ENCODE measurements around the gene CALU.

DNA sequence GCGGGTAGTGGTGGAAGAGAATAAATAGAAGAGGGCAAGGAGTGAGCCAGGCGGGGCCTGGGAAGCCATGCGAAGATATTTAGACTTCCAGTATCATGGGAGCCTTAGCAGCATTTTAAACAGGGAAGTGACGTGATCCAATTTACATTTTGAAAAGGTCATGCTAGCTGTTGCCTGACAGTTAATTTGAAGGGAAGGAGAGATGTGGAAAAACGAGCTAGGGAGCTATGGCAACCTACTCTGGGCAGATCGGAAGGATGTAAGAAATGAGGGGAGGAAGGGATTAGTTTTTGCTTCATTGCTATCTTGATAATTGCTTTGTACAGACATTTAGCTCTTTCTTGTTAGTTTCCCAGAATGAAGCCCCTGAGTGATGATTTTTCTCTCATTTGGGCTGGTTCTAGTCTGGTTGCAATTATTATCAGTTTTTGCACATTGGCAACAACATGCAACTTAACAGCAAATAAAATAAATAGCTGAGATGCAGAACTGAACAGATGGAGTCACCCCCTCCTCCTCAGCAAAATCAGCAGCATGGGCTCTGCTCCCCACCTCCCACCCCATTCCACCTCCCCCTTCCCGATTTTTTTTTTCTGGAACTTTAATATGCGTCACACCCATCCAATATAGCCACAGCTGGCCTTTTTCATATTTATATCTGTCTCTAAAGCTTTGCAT is 13.0 kb upstream of the CALU start:
- TF ChIP-seq, protein P1, sequence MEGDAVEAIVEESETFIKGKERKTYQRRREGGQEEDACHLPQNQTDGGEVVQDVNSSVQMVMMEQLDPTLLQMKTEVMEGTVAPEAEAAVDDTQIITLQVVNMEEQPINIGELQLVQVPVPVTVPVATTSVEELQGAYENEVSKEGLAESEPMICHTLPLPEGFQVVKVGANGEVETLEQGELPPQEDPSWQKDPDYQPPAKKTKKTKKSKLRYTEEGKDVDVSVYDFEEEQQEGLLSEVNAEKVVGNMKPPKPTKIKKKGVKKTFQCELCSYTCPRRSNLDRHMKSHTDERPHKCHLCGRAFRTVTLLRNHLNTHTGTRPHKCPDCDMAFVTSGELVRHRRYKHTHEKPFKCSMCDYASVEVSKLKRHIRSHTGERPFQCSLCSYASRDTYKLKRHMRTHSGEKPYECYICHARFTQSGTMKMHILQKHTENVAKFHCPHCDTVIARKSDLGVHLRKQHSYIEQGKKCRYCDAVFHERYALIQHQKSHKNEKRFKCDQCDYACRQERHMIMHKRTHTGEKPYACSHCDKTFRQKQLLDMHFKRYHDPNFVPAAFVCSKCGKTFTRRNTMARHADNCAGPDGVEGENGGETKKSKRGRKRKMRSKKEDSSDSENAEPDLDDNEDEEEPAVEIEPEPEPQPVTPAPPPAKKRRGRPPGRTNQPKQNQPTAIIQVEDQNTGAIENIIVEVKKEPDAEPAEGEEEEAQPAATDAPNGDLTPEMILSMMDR (tag by site-specific recombination; IDR thresholded peaks at IDR 0.05), result no peak
- TF ChIP-seq, protein P2, sequence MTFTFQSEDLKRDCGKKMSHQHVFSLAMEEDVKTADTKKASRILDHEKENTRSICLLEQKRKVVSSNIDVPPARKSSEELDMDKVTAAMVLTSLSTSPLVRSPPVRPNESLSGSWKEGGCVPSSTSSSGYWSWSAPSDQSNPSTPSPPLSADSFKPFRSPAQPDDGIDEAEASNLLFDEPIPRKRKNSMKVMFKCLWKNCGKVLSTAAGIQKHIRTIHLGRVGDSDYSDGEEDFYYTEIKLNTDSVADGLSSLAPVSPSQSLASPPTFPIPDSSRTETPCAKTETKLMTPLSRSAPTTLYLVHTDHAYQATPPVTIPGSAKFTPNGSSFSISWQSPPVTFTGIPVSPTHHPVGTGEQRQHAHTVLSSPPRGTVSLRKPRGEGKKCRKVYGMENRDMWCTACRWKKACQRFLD (tag by site-specific recombination; IDR thresholded peaks at IDR 0.05), result no peak
- TF ChIP-seq, protein P3, sequence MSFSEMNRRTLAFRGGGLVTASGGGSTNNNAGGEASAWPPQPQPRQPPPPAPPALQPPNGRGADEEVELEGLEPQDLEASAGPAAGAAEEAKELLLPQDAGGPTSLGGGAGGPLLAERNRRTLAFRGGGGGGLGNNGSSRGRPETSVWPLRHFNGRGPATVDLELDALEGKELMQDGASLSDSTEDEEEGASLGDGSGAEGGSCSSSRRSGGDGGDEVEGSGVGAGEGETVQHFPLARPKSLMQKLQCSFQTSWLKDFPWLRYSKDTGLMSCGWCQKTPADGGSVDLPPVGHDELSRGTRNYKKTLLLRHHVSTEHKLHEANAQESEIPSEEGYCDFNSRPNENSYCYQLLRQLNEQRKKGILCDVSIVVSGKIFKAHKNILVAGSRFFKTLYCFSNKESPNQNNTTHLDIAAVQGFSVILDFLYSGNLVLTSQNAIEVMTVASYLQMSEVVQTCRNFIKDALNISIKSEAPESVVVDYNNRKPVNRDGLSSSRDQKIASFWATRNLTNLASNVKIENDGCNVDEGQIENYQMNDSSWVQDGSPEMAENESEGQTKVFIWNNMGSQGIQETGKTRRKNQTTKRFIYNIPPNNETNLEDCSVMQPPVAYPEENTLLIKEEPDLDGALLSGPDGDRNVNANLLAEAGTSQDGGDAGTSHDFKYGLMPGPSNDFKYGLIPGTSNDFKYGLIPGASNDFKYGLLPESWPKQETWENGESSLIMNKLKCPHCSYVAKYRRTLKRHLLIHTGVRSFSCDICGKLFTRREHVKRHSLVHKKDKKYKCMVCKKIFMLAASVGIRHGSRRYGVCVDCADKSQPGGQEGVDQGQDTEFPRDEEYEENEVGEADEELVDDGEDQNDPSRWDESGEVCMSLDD (tag by site-specific recombination; IDR thresholded peaks at IDR 0.05), result no peak
- TF ChIP-seq ZNF202 (tag by site-specific recombination; IDR thresholded peaks at IDR 0.05; ENCODE audit: borderline replicate concordance), result no peak
- TF ChIP-seq ZXDB (tag by site-specific recombination; IDR thresholded peaks at IDR 0.05), result no peak
- no peak for TF ChIP-seq ZNF660 (tag by site-specific recombination; IDR thresholded peaks at IDR 0.05)
- TF ChIP-seq, protein P4, sequence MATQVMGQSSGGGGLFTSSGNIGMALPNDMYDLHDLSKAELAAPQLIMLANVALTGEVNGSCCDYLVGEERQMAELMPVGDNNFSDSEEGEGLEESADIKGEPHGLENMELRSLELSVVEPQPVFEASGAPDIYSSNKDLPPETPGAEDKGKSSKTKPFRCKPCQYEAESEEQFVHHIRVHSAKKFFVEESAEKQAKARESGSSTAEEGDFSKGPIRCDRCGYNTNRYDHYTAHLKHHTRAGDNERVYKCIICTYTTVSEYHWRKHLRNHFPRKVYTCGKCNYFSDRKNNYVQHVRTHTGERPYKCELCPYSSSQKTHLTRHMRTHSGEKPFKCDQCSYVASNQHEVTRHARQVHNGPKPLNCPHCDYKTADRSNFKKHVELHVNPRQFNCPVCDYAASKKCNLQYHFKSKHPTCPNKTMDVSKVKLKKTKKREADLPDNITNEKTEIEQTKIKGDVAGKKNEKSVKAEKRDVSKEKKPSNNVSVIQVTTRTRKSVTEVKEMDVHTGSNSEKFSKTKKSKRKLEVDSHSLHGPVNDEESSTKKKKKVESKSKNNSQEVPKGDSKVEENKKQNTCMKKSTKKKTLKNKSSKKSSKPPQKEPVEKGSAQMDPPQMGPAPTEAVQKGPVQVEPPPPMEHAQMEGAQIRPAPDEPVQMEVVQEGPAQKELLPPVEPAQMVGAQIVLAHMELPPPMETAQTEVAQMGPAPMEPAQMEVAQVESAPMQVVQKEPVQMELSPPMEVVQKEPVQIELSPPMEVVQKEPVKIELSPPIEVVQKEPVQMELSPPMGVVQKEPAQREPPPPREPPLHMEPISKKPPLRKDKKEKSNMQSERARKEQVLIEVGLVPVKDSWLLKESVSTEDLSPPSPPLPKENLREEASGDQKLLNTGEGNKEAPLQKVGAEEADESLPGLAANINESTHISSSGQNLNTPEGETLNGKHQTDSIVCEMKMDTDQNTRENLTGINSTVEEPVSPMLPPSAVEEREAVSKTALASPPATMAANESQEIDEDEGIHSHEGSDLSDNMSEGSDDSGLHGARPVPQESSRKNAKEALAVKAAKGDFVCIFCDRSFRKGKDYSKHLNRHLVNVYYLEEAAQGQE (tag by site-specific recombination; IDR thresholded peaks at IDR 0.05), result no peak
- no peak for TF ChIP-seq YY2 (tag by site-specific recombination; IDR thresholded peaks at IDR 0.05)
- no peak for TF ChIP-seq ZFHX2 (tag by site-specific recombination; conservative IDR thresholded peaks at IDR 0.05)
- no peak for TF ChIP-seq ZNF76 (tag by site-specific recombination; IDR thresholded peaks at IDR 0.05; ENCODE audit: borderline replicate concordance, low read depth)
- TF ChIP-seq ZFP37 (tag by site-specific recombination; IDR thresholded peaks at IDR 0.05), result no peak
- no peak for TF ChIP-seq ZBTB17 (tag by site-specific recombination; IDR thresholded peaks at IDR 0.05)
- no peak for TF ChIP-seq ZNF274 (IDR thresholded peaks at IDR 0.05; ENCODE audit: low read length)
- no peak for TF ChIP-seq ZNF274 (tag by site-specific recombination; IDR thresholded peaks at IDR 0.05; ENCODE audit: borderline replicate concordance)
